SHP77 treated with DMSO at 0.1 percent for 48 hours (cell line): ENCODE measurements around the gene TSPAN12.

Experiments used
- DNase-seq: peaks from one replicate; lab custom pipeline; 2025; lab: John Stamatoyannopoulos, UW

TSPAN12 gene

GRCh38 chr7:120742372-120742771 lies 115.6 kb downstream of the TSPAN12 start:
- DNase-seq = peak; percentile 86

DNA sequence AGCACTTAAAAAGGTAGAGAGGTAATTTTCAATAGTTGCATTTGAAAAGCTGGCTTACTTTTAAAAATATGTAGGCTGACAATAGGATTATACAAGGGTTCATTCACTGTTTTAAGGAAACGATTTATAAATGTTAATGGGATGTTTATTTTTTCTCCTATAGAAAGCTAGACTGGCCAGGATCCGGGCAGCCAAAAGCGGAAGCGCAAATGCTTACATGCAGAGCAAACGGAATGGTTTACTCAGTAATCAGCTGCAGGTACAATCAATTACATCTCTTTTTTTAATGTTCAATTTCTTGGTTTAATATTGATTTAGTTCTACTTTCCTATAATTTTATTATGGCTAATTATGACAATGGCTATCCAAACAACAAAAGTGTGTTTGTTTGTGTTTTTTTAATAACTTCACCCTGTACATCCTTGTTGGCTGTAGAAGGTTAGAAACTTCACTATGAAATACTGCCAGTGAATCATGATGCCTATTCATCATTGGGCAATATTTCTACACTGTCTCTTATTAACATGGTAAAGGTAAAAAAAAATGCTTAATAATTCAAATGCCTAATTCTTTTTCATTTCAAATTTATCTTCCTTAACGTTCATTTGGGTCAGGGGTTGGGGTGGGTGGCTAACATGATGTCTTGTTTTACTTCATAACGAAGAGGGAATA lies 116.4 kb downstream of the TSPAN12 start:
- peak; percentile 93 for DNase-seq

GRCh38 chr7:120740348-120740747 lies 117.6 kb downstream of the TSPAN12 start:
- peak; percentile 47 for DNase-seq

DNA sequence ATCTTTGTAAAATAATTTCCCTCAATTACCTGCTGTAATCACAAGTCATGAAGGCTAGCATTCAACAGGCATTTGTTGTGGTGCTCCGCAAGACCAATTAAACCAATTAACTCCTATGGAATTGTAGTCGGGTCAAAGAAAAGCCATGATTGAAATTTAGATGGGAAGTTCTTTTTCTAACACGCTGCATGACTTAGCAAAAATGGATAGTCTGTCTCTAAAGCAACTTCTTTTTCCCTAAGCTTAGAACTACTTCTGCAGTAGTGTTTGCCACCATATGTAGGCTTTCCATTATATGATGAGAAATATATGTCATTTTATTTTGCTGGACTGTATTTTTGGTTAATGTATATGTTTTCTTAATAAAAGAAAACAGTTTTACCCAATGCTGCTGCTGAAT lies 119.1 kb downstream of the TSPAN12 start:
- no peak for DNase-seq
